RWPE1 (cell line): Measurements from ENCODE around the gene SH2D7.
A peak's percentile ranks its signal among the peaks of the same experiment; 100 is the strongest.

Source experiments
- CTCF ChIA-PET: fragments of 350-600 bp; sonication (Branson Sonifier 250); formaldehyde crosslinking; extraction: SDS; loops from one replicate; lab custom pipeline; 2021; lab: Yijun Ruan, JAX
- POLR2A ChIA-PET: fragments of 400-600 bp; formaldehyde crosslinking; extraction: SDS; loops from one replicate; lab custom pipeline; 2020; ENCODE audit warnings: antibody characterized with exemption; ENCODE audit not compliant: low non-redundant PET; lab: Yijun Ruan, JAX
- DNase-seq: peaks from one replicate; pipeline ENCODE4 v3.0.0; 2012; ENCODE audit warnings: low spot score
- H3K27ac ChIP-seq: fragments of 450-650 bp; 2 replicates; pipeline ENCODE4 v1.5.1; 2017
- CTCF ChIP-seq: fragments of 450-650 bp; conservative IDR thresholded peaks from 2 replicates; pipeline ENCODE4 v1.5.1; 2017; ENCODE audit warnings: low read depth, mild to moderate bottlenecking

Gene SH2D7

GRCh38 chr15:78076231-78077052 lies 15.9 kb upstream of the SH2D7 start:
- no peak for TF ChIP-seq CTCF
- ChIA-PET POLR2A (no interaction called here), CTCF (interaction anchor here (0.7 kb wide), 1 partner anchor 17 kb away, joined by 3 read pairs; no protein-coding TSS in a partner anchor)
- no peak for DNase-seq
- peak overlapping the region; percentile 84 for H3K27ac ChIP-seq

GRCh38 chr15:78077053-78077870 lies 15.1 kb upstream of the SH2D7 start, which contains the start of gene TBC1D2B:
Gene TBC1D2B, minus strand, starts transcription at chr15:78077711. Its CDS starts 59 bp downstream, at chr15:78077652.
- H3K27ac ChIP-seq = peak within 1 kb of the TSS; percentile 84
- DNase-seq = peak; percentile 63
- no peak for TF ChIP-seq CTCF
- ChIA-PET CTCF (interaction anchor here (0.6 to 0.7 kb wide), 3 partner anchors 16 to 27 kb away, joined by 3 to 4 read pairs (median 3); no protein-coding TSS in a partner anchor), POLR2A (no interaction called here)

- TF ChIP-seq CTCF = no peak
- DNase-seq = no peak
- ChIA-PET CTCF (interaction anchor here (0.6 to 0.7 kb wide), 2 partner anchors 15 to 27 kb away, joined by 3 to 4 read pairs; no protein-coding TSS in a partner anchor), POLR2A (no interaction called here)
- peak overlapping the region; percentile 84 for H3K27ac ChIP-seq
Measured at GRCh38 chr15:78077871-78078210, 14.5 kb upstream of the SH2D7 start.

GRCh38 chr15:78079298-78080087 lies 12.9 kb upstream of the SH2D7 start:
- DNase-seq = no peak
- POLR2A ChIA-PET = no interaction called here

GRCh38 chr15:78080088-78080460 lies 12.3 kb upstream of the SH2D7 start:
- TF ChIP-seq CTCF = no peak
- H3K27ac ChIP-seq = no peak overlapping the region
- no peak for DNase-seq
- POLR2A ChIA-PET = no interaction called here
- CTCF ChIA-PET = no interaction called here

More at GRCh38 chr15:78079298-78080087, 12.9 kb upstream of the SH2D7 start:
- TF ChIP-seq CTCF = no peak
- H3K27ac ChIP-seq = no peak overlapping the region
- CTCF ChIA-PET = interaction anchor here (1.0 kb wide), 1 partner anchor 29 kb away, joined by 3 read pairs; no protein-coding TSS in a partner anchor
